HepG2 (cell line): Measurements from ENCODE around the gene TOP2B. TPM values are rescaled to one million over a fixed set of nuclear protein-coding genes. Genes with fewer than 3 reads are reported as not detected.

Experiments used
- ATAC-seq: fragments of 200-7000 bp; cut with Tn5 transposase; 3 replicates; pipeline ENCODE4 v1.9.1; 2020; ENCODE audit warnings: mild to moderate bottlenecking, moderate library complexity
- BruUV-seq: library from RNA; stranded (reverse); fragments of 400-500 nt; replicated peaks from 2 replicates; lab custom pipeline; 2021; lab: Mats Ljungman, UMichigan
- CTCF ChIA-PET: fragments of 300-600 bp; formaldehyde crosslinking; extraction: SDS; loops from one replicate; lab custom pipeline; 2021; ENCODE audit warnings: low total read pairs, inconsistent platforms, low intra/inter-chr PET ratio; lab: Yijun Ruan, JAX
- POLR2A ChIA-PET: fragments of 350-600 bp; sonication (Branson Sonifier 250); formaldehyde crosslinking; loops from one replicate; lab custom pipeline; 2020; ENCODE audit warnings: antibody characterized with exemption, inconsistent platforms; lab: Yijun Ruan, JAX
- DNase-seq: peaks from one replicate; pipeline ENCODE4 v3.0.0-alpha.2; 2015; ENCODE audit warnings: low spot score
- FAIRE-seq: peaks from 3 replicates; lab custom pipeline; 2011; peaks lifted over from hg19 to GRCh38; lab: Jason Lieb, UNC
- H2AFZ ChIP-seq: one replicate; pipeline ENCODE4 v1.6.1; 2011; ENCODE audit warnings: low read length, inconsistent platforms
- H3K27ac ChIP-seq: fragments of 300-600 bp; 3 replicates; pipeline ENCODE4 v1.8.0; 2011; ENCODE audit warnings: mixed run types, mild to moderate bottlenecking, mixed read lengths, low read length, inconsistent platforms; ENCODE audit not compliant: insufficient read depth; ENCODE audit errors: extremely low read length
- H3K27me3 ChIP-seq, 2 experiments: fragments of 200-600 bp in 1 of 2; 2 replicates in 1 of 2; 3 replicates in 1 of 2; pipeline versions ENCODE4 v1.6.0 to v1.8.0; 2011; ENCODE audit warnings: low read length in 2 of 2, mild to moderate bottlenecking in 2 of 2, moderate library complexity in 2 of 2, inconsistent platforms in 1 of 2; ENCODE audit not compliant: insufficient read depth in 2 of 2, control insufficient read depth in 1 of 2
- H3K36me3 ChIP-seq, 2 experiments: fragments of 200-600 bp in 1 of 2; replicated peaks in 1 of 2; 2 replicates in 1 of 2; 3 replicates in 1 of 2; pipeline versions ENCODE4 v1.5.1 to v1.8.0; 2011; ENCODE audit warnings: low read length in 2 of 2, inconsistent platforms in 1 of 2; ENCODE audit not compliant: insufficient read depth in 2 of 2, control insufficient read depth in 1 of 2
- H3K4me1 ChIP-seq: 2 replicates; pipeline ENCODE4 v1.5.1; 2012; ENCODE audit warnings: low read length, inconsistent platforms; ENCODE audit not compliant: insufficient read depth
- H3K4me2 ChIP-seq: 2 replicates; pipeline ENCODE4 v1.6.0; 2011; ENCODE audit warnings: low read depth, low read length, inconsistent platforms
- H3K4me3 ChIP-seq, 3 experiments: fragments of 200-600 bp in 1 of 3; sonication (generic), shearing (Covaris generic) in 1 of 3; replicated peaks in 1 of 3; 2 replicates each; pipeline ENCODE4 v1.5.1; 2011 to 2016; ENCODE audit warnings: low read length in 3 of 3, inconsistent platforms in 2 of 3, low read depth in 2 of 3, mild to moderate bottlenecking in 2 of 3, control low read depth in 1 of 3, mixed read lengths in 1 of 3; ENCODE audit not compliant: insufficient read depth in 1 of 3
- H3K79me2 ChIP-seq: one replicate; pipeline ENCODE4 v1.6.1; 2011; ENCODE audit warnings: low read length, inconsistent platforms; ENCODE audit not compliant: insufficient read depth
- H3K9ac ChIP-seq: 2 replicates; pipeline ENCODE4 v1.6.0; 2011; ENCODE audit warnings: mild to moderate bottlenecking, low read depth, low read length, inconsistent platforms; ENCODE audit not compliant: insufficient read depth
- H3K9me3 ChIP-seq: 2 replicates; pipeline ENCODE4 v1.5.1; 2012; ENCODE audit warnings: mild to moderate bottlenecking, low read length
- H4K20me1 ChIP-seq: 2 replicates; pipeline ENCODE4 v1.6.0; 2011; ENCODE audit warnings: inconsistent platforms, mild to moderate bottlenecking, low read length, moderate library complexity; ENCODE audit not compliant: insufficient read depth
- CEBPG ChIP-seq: IDR thresholded peaks from 2 replicates; pipeline ENCODE4 v1.6.1; 2016
- ELF1 ChIP-seq: sonication (generic); formaldehyde crosslinking; IDR thresholded peaks from 2 replicates; pipeline ENCODE4 v1.4.0; 2020; ENCODE audit warnings: missing genetic modification reagents
- FOXK1 ChIP-seq: sonication (generic); formaldehyde crosslinking; IDR thresholded peaks from 2 replicates; pipeline ENCODE4 v1.4.0; 2020; ENCODE audit warnings: low read depth, missing genetic modification reagents, borderline replicate concordance
- JUN ChIP-seq: sonication (generic); formaldehyde crosslinking; IDR thresholded peaks from 2 replicates; pipeline ENCODE4 v1.4.0; 2020; ENCODE audit warnings: mild to moderate bottlenecking, missing genetic modification reagents
- JUNB ChIP-seq: sonication (generic); formaldehyde crosslinking; IDR thresholded peaks from 2 replicates; pipeline ENCODE4 v1.8.0; 2022; ENCODE audit warnings: missing genetic modification reagents, mild to moderate bottlenecking, borderline replicate concordance
- KMT2A ChIP-seq: sonication (generic); formaldehyde crosslinking; IDR thresholded peaks from 2 replicates; pipeline ENCODE4 v1.4.0; 2020; ENCODE audit warnings: missing genetic modification reagents
- NR2F2 ChIP-seq: IDR thresholded peaks from 2 replicates; pipeline ENCODE4 v1.6.1; 2012; ENCODE audit warnings: low read depth, inconsistent platforms, borderline replicate concordance
- SMYD3 ChIP-seq: sonication (generic); formaldehyde crosslinking; IDR thresholded peaks from 2 replicates; pipeline ENCODE4 v1.8.1; 2023; ENCODE audit warnings: mild to moderate bottlenecking, missing genetic modification reagents
- YEATS2 ChIP-seq: sonication (generic); formaldehyde crosslinking; IDR thresholded peaks from 2 replicates; pipeline ENCODE4 v1.4.0; 2020; ENCODE audit warnings: missing genetic modification reagents, borderline replicate concordance
- ZFP37 ChIP-seq: sonication (generic); formaldehyde crosslinking; IDR thresholded peaks from 2 replicates; pipeline ENCODE4 v1.4.0; 2020; ENCODE audit warnings: missing genetic modification reagents, borderline replicate concordance
- ZFX ChIP-seq: sonication (generic); formaldehyde crosslinking; IDR thresholded peaks from 2 replicates; pipeline ENCODE4 v1.4.0; 2020; ENCODE audit warnings: mild to moderate bottlenecking, low read depth, missing genetic modification reagents, moderate library complexity
- ZNF138 ChIP-seq: sonication (generic); formaldehyde crosslinking; IDR thresholded peaks from 2 replicates; pipeline ENCODE4 v1.5.0; 2020; ENCODE audit warnings: mild to moderate bottlenecking, low read depth, missing genetic modification reagents
- ZNF292 ChIP-seq: sonication (generic); formaldehyde crosslinking; IDR thresholded peaks from 2 replicates; pipeline ENCODE4 v1.8.1; 2022; ENCODE audit warnings: mild to moderate bottlenecking, low read depth, missing genetic modification reagents, borderline replicate concordance
- ZNF589 ChIP-seq: sonication (generic); formaldehyde crosslinking; conservative IDR thresholded peaks from 2 replicates; pipeline ENCODE4 v1.8.0; 2022; ENCODE audit warnings: mild to moderate bottlenecking, moderate library complexity, missing genetic modification reagents
- ZNF598 ChIP-seq: sonication (generic); formaldehyde crosslinking; IDR thresholded peaks from 2 replicates; pipeline ENCODE4 v1.5.1; 2020; ENCODE audit warnings: mild to moderate bottlenecking, missing genetic modification reagents, borderline replicate concordance
- ZNF839 ChIP-seq: sonication (generic); formaldehyde crosslinking; IDR thresholded peaks from 2 replicates; pipeline ENCODE4 v1.4.0; 2020; ENCODE audit warnings: missing genetic modification reagents, mild to moderate bottlenecking, borderline replicate concordance
- WGBS: methylation state at CpG from one replicate; pipeline ENCODE4 v1.1.6; 2017; ENCODE audit warnings: low lambda C conversion rate; 5-methylcytosine and 5-hydroxymethylcytosine counted together
- in situ Hi-C: cut with HindIII; loops from 2 replicates; pipeline ENCODE4 v1.10.0; 2017; ENCODE audit warnings: low pct_unique_long_range_greater_than_20kb; ENCODE audit not compliant: extremely low pct_ligation_motif_present
- intact Hi-C: fragments of 100-400 bp; cut with micrococcal nuclease; formaldehyde crosslinking; loops from one replicate; pipeline ENCODE4 v1.10.0; 2022; ENCODE audit not compliant: unreplicated experiment
- polyA plus RNA-seq, 8 experiments: library from polyadenylated mRNA; depleted of rRNA in 3 of 8; stranded (reverse) in 7 of 8; unstranded in 1 of 8; fragments of >200 nt; fragmentation: Illumina TruSeq in 4 of 8; extraction: Trizol in 4 of 8; gene quantifications; 2 replicates each; pipeline versions ENCODE4 v1.2.1 to v1.2.3, GENCODE V29; 2011 to 2016; ENCODE audit warnings: low read depth in 4 of 8, missing spikeins in 1 of 8, mixed read lengths in 1 of 8; ENCODE audit not compliant: insufficient read depth in 1 of 8
- total RNA-seq, 5 experiments: library from RNA; depleted of rRNA; stranded (reverse); fragments of >200 nt; fragmentation: Illumina TruSeq; extraction: Trizol; gene quantifications; 2 replicates each; pipeline ENCODE4 v1.2.3, GENCODE V29; 2016; ENCODE audit warnings: low read depth in 1 of 5
- TF ChIP-seq, protein P1 (sequence below): IDR thresholded peaks from 2 replicates; pipeline ENCODE4 v1.6.1; 2016; ENCODE audit warnings: low read depth, missing genetic modification reagents, missing compliant biosample characterization
- TF ChIP-seq, protein P2 (sequence below): sonication (generic); formaldehyde crosslinking; IDR thresholded peaks from 2 replicates; pipeline ENCODE4 v1.4.0; 2020; ENCODE audit warnings: missing genetic modification reagents

The TOP2B gene
- total and polyA plus RNA-seq, 2 of the 13 experiments (the other 11 are each of a cell fraction or from before 2014, with no cell fraction given), result 27.6 to 88.1 TPM

DNA sequence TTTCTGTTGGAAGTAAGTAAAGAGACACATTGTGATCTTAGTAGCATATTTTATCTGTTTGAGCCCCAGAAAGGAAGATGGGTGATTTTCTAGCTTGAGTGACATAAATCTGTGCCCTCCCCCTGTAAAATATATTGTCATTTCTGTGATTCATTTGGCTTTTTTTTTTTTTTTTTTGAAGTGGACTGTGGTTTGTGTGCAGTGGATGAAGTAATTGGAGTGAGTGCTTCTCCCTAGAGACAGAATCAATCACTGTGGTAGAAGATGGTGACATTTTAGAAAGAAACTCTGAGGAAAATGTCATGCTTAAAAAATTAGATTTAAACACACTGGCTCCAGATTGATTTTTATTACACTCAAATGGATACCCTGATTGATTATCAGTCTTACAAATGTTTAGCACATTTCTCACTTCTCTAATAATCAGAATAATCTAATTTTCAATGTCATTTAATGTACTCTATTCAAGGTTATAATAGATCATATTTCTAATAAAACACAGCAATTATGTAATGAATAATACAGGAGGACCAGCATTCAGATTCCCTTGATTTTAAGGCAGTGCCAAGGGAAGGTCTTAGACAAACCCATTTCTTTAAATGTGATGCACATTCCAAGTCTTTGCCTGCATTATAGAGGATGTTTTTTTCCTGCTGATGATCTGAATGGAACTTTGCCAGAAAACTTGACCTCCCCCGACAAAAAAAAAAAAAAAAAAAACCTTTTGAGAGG is 116.6 kb downstream of the TOP2B start:
- CTCF ChIA-PET, result interaction anchor here (0.6 kb wide), 1 partner anchor 135 kb away, joined by 3 read pairs; no protein-coding TSS in a partner anchor
- Histone ChIP-seq H4K20me1 (no peaks in the 10 kb centered on the region), H2AFZ (no peak overlapping the region), H3K27ac (no peak overlapping the region), H3K9me3 (no peaks in the 10 kb centered on the region), H3K4me3 (no peak overlapping the region), H3K27me3 (no peaks in the 10 kb centered on the region), H3K4me2 (no peak overlapping the region), H3K79me2 (no peaks in the 10 kb centered on the region), H3K9ac (no peak overlapping the region), H3K4me1 (no peaks in the 10 kb centered on the region), H3K36me3 (no peaks in the 10 kb centered on the region)
- DNase-seq (no peak), FAIRE-seq (no peak), ATAC-seq (no peak)
- intact Hi-C loops (no loop called here), in situ Hi-C loops (no loop called here)
- POLR2A ChIA-PET, result no interaction called here
- 5% methylated on average over 1 of the region's 1 CpG for WGBS
- no TSS peak for BruUV-seq
- TF ChIP-seq ZNF598 (CRISPR knock-in tag), result no peak
- no peak for TF ChIP-seq FOXK1 (CRISPR knock-in tag)
- no peak for TF ChIP-seq CEBPG (CRISPR knock-in tag)
- no peak for TF ChIP-seq JUN (CRISPR knock-in tag)
- TF ChIP-seq ZNF839 (CRISPR knock-in tag), result no peak
- TF ChIP-seq KMT2A (CRISPR knock-in tag), result no peak
- no peak for TF ChIP-seq SMYD3 (CRISPR knock-in tag)
- TF ChIP-seq NR2F2, result no peak
- TF ChIP-seq ZNF589, result no peak
- no peak for TF ChIP-seq ZFP37 (CRISPR knock-in tag)
- TF ChIP-seq, protein P1, sequence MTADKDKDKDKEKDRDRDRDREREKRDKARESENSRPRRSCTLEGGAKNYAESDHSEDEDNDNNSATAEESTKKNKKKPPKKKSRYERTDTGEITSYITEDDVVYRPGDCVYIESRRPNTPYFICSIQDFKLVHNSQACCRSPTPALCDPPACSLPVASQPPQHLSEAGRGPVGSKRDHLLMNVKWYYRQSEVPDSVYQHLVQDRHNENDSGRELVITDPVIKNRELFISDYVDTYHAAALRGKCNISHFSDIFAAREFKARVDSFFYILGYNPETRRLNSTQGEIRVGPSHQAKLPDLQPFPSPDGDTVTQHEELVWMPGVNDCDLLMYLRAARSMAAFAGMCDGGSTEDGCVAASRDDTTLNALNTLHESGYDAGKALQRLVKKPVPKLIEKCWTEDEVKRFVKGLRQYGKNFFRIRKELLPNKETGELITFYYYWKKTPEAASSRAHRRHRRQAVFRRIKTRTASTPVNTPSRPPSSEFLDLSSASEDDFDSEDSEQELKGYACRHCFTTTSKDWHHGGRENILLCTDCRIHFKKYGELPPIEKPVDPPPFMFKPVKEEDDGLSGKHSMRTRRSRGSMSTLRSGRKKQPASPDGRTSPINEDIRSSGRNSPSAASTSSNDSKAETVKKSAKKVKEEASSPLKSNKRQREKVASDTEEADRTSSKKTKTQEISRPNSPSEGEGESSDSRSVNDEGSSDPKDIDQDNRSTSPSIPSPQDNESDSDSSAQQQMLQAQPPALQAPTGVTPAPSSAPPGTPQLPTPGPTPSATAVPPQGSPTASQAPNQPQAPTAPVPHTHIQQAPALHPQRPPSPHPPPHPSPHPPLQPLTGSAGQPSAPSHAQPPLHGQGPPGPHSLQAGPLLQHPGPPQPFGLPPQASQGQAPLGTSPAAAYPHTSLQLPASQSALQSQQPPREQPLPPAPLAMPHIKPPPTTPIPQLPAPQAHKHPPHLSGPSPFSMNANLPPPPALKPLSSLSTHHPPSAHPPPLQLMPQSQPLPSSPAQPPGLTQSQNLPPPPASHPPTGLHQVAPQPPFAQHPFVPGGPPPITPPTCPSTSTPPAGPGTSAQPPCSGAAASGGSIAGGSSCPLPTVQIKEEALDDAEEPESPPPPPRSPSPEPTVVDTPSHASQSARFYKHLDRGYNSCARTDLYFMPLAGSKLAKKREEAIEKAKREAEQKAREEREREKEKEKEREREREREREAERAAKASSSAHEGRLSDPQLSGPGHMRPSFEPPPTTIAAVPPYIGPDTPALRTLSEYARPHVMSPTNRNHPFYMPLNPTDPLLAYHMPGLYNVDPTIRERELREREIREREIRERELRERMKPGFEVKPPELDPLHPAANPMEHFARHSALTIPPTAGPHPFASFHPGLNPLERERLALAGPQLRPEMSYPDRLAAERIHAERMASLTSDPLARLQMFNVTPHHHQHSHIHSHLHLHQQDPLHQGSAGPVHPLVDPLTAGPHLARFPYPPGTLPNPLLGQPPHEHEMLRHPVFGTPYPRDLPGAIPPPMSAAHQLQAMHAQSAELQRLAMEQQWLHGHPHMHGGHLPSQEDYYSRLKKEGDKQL (CRISPR knock-in tag), result no peak
- TF ChIP-seq ELF1 (CRISPR knock-in tag), result no peak
- no peak for TF ChIP-seq ZNF138
- TF ChIP-seq ZNF292, result no peak
- TF ChIP-seq, protein P2, sequence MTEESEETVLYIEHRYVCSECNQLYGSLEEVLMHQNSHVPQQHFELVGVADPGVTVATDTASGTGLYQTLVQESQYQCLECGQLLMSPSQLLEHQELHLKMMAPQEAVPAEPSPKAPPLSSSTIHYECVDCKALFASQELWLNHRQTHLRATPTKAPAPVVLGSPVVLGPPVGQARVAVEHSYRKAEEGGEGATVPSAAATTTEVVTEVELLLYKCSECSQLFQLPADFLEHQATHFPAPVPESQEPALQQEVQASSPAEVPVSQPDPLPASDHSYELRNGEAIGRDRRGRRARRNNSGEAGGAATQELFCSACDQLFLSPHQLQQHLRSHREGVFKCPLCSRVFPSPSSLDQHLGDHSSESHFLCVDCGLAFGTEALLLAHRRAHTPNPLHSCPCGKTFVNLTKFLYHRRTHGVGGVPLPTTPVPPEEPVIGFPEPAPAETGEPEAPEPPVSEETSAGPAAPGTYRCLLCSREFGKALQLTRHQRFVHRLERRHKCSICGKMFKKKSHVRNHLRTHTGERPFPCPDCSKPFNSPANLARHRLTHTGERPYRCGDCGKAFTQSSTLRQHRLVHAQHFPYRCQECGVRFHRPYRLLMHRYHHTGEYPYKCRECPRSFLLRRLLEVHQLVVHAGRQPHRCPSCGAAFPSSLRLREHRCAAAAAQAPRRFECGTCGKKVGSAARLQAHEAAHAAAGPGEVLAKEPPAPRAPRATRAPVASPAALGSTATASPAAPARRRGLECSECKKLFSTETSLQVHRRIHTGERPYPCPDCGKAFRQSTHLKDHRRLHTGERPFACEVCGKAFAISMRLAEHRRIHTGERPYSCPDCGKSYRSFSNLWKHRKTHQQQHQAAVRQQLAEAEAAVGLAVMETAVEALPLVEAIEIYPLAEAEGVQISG (CRISPR knock-in tag), result no peak
- TF ChIP-seq YEATS2 (CRISPR knock-in tag), result no peak
- no peak for TF ChIP-seq JUNB
- TF ChIP-seq ZFX, result no peak
